Activated naive CD8-positive, alpha-beta T cell treated with anti-CD3 and anti-CD28 coated beads, Interleukin-2, amount 10 ng/mL, durations not matched to agents 7 days and 5 days (primary cell): ENCODE results near the gene TMEM151B. TPM values are rescaled to one million over a fixed set of nuclear protein-coding genes. Genes with fewer than 3 reads are reported as not detected.

ENCODE experiments used
- ATAC-seq: fragments of 150-1000 bp; cut with Tn5 transposase; one replicate; pipeline ENCODE4 v1.10.0; 2021; ENCODE audit warnings: low read depth, moderate library complexity
- POLR2A ChIA-PET: fragments of 350-600 bp; sonication (Branson Sonifier 250); formaldehyde crosslinking; loops from one replicate; lab custom pipeline; 2021; ENCODE audit warnings: antibody characterized with exemption; lab: Charles Lee
- DNase-seq: peaks from one replicate; pipeline ENCODE4 v3.0.0; 2021
- H3K27ac Mint-ChIP-seq: one replicate; pipeline ENCODE4 v1.8.0; 2022; ENCODE audit warnings: mild to moderate bottlenecking, mixed read lengths
- H3K27me3 Mint-ChIP-seq: one replicate; pipeline ENCODE4 v1.8.0; 2022; ENCODE audit warnings: mild to moderate bottlenecking, moderate library complexity, mixed read lengths
- H3K36me3 Mint-ChIP-seq: one replicate; pipeline ENCODE4 v1.8.0; 2021; ENCODE audit warnings: mild to moderate bottlenecking, mixed read lengths
- H3K4me1 Mint-ChIP-seq: one replicate; pipeline ENCODE4 v1.8.0; 2021; ENCODE audit warnings: mixed read lengths
- H3K4me3 Mint-ChIP-seq: one replicate; pipeline ENCODE4 v1.8.0; 2022; ENCODE audit warnings: mild to moderate bottlenecking, moderate library complexity, mixed read lengths
- H3K9me3 Mint-ChIP-seq: one replicate; pipeline ENCODE4 v1.8.0; 2021; ENCODE audit warnings: mixed read lengths
- total RNA-seq, 2 experiments: library from RNA; stranded (reverse); gene quantifications; one replicate each; pipeline ENCODE4 v1.2.3, GENCODE V29; 2021

The TMEM151B gene
- total RNA-seq, 2 experiments from 2014 or later, result not detected

DNA sequence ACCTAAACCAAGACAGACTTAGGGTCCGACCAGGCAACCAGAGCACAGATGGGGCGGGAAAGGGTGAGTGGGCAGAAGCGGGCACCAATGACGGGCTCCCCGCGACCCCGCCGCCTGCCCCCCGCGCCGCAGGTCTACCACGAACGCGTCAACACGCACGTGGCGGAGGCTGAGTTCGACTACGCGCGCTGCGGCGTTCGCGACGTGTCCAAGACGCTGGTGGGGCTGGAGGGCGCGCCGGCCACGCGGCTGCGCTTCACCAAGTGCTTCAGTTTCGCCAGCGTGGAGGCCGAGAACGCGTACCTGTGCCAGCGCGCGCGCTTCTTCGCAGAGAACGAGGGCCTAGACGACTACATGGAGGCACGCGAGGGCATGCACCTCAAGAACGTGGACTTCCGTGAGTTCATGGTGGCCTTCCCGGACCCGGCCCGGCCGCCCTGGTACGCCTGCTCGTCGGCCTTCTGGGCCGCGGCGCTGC, 5.1 kb downstream of the TMEM151B start:
- Mint-ChIP-seq H3K4me3 (no peak overlapping the region), H3K4me1 (peaks cover 4% of the 10 kb centered on the region), H3K27me3 (peaks cover 54% of the 10 kb centered on the region), H3K27ac (no peak overlapping the region), H3K36me3 (no peaks in the 10 kb centered on the region), H3K9me3 (no peaks in the 10 kb centered on the region)
- DNase-seq (no peak), ATAC-seq (no peak)
- POLR2A ChIA-PET, result no interaction called here

DNA sequence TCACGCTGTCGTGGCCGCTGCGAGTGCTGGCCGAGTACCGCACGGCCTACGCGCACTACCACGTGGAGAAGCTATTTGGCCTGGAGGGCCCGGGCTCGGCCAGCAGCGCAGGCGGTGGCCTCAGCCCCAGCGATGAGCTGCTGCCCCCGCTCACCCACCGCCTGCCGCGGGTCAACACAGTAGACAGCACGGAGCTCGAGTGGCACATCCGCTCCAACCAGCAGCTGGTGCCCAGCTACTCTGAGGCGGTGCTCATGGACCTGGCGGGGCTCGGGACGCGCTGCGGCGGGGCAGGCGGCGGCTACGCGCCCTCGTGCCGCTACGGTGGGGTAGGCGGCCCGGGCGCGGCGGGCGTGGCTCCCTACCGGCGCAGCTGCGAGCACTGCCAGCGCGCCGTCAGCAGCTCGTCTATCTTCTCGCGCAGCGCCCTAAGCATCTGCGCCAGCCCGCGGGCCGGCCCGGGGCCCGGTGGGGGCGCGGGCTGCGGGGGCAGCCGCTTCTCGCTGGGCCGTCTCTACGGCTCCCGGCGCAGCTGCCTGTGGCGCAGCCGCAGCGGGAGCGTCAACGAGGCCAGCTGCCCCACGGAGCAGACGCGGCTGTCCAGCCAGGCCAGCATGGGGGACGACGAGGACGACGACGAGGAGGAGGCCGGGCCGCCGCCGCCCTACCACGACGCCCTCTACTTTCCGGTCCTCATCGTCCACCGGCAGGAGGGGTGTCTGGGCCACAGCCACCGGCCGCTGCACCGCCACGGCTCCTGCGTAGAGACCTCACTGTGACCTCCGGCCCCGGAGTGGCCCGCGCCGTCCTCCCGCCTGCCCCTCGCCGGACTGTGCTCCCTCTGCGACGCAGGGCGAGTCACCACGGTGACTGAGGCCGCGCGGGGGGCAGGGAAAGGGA, 5.7 kb downstream of the TMEM151B start:
- POLR2A ChIA-PET, result no interaction called here
- peaks cover 56% of the 10 kb centered on the region for H3K27me3 Mint-ChIP-seq
- no peak overlapping the region for H3K4me3 Mint-ChIP-seq
- no peaks in the 10 kb centered on the region for H3K36me3 Mint-ChIP-seq
- ATAC-seq (peak; percentile 74), DNase-seq (no peak)
- no peaks in the 10 kb centered on the region for H3K9me3 Mint-ChIP-seq
- H3K27ac Mint-ChIP-seq, result no peak overlapping the region
- H3K4me1 Mint-ChIP-seq, result peaks cover 4% of the 10 kb centered on the region

GRCh38 chr6:44276667-44277640, 6.7 kb downstream of the TMEM151B start:
- no peaks in the 10 kb centered on the region for H3K9me3 Mint-ChIP-seq
- ATAC-seq, result no peak
- no peak overlapping the region for H3K27ac Mint-ChIP-seq
- POLR2A ChIA-PET, result no interaction called here
- DNase-seq, result no peak
- no peak overlapping the region for H3K4me3 Mint-ChIP-seq
- H3K4me1 Mint-ChIP-seq, result peaks cover 3% of the 10 kb centered on the region
- no peaks in the 10 kb centered on the region for H3K36me3 Mint-ChIP-seq
- H3K27me3 Mint-ChIP-seq, result peaks cover 47% of the 10 kb centered on the region

DNA sequence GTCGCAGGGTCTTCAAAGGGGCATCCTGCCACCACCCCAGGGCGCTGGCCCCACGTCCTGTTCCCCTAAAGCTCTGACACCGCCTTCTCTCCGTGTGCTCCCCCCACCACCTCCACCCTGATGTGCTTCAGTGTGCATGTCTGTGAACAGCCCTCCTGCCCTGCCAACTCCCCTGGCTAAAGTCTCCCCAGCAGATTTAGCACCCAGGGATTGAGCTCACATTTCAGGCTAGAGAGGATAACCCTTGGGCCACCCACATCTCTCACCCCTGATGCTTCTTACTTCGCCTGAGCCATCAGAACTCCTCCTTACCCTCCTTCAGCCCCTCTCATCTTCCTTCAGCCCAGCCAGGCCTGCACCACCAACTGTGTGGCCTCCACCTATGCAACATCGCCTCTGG, 7.5 kb downstream of the TMEM151B start:
- Mint-ChIP-seq H3K4me1 (no peaks in the 10 kb centered on the region), H3K4me3 (no peak overlapping the region), H3K27me3 (peaks cover 44% of the 10 kb centered on the region), H3K36me3 (no peaks in the 10 kb centered on the region), H3K27ac (no peak overlapping the region), H3K9me3 (no peaks in the 10 kb centered on the region)
- no peak for ATAC-seq
- no peak for DNase-seq
- POLR2A ChIA-PET, result no interaction called here

GRCh38 chr6:44278315-44278714, 8.1 kb downstream of the TMEM151B start:
- POLR2A ChIA-PET, result interaction anchor here (0.6 kb wide), 1 partner anchor 31 kb away, joined by 3 read pairs; no protein-coding TSS in a partner anchor
- Mint-ChIP-seq H3K4me1 (no peaks in the 10 kb centered on the region), H3K4me3 (no peak overlapping the region), H3K36me3 (no peaks in the 10 kb centered on the region), H3K27me3 (peaks cover 42% of the 10 kb centered on the region), H3K9me3 (no peaks in the 10 kb centered on the region), H3K27ac (no peak overlapping the region)
- ATAC-seq (no peak), DNase-seq (no peak)

GRCh38 chr6:44278774-44279697, 8.8 kb downstream of the TMEM151B start:
- no peak for DNase-seq
- POLR2A ChIA-PET, result interaction anchor here (0.6 kb wide), 1 partner anchor 32 kb away, joined by 3 read pairs; no protein-coding TSS in a partner anchor
- no peak for ATAC-seq
- Mint-ChIP-seq H3K9me3 (no peaks in the 10 kb centered on the region), H3K4me3 (no peak overlapping the region), H3K27ac (no peak overlapping the region), H3K36me3 (no peaks in the 10 kb centered on the region), H3K27me3 (peaks cover 40% of the 10 kb centered on the region), H3K4me1 (no peaks in the 10 kb centered on the region)

DNA sequence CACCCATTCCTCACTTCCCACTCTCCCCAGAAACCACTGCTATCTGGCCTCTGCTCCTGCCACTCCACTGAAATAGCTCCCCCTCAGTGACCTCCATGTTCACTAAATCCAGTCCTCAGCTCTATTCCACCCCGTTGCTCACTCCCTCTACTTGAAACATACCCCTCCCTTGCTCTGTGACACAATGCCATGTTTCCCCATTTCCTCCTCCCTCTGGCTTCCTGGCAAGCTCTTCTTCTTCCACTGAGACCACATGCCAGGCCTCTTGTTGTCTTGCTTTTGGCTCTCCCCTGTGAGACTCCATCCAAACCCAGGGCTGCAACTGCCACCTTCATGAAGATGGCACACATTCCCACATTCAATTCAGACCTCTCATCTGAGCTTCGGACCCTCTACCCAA, 13.9 kb downstream of the TMEM151B start:
- Mint-ChIP-seq H3K27ac (no peak overlapping the region), H3K4me1 (no peaks in the 10 kb centered on the region), H3K4me3 (no peak overlapping the region), H3K36me3 (no peaks in the 10 kb centered on the region), H3K9me3 (no peaks in the 10 kb centered on the region), H3K27me3 (peaks cover 43% of the 10 kb centered on the region)
- POLR2A ChIA-PET, result no interaction called here
- no peak for DNase-seq
- no peak for ATAC-seq

GRCh38 chr6:44284867-44285266, 14.6 kb downstream of the TMEM151B start:
- DNase-seq, result no peak
- Mint-ChIP-seq H3K27me3 (peaks cover 46% of the 10 kb centered on the region), H3K9me3 (no peaks in the 10 kb centered on the region), H3K36me3 (no peaks in the 10 kb centered on the region), H3K4me1 (no peaks in the 10 kb centered on the region), H3K27ac (no peak overlapping the region), H3K4me3 (no peak overlapping the region)
- no peak for ATAC-seq
- POLR2A ChIA-PET, result interaction anchor here (0.9 kb wide), 1 partner anchor 10 kb away, joined by 3 read pairs; no protein-coding TSS in a partner anchor

GRCh38 chr6:44285552-44286284, 15.5 kb downstream of the TMEM151B start:
- no peaks in the 10 kb centered on the region for H3K36me3 Mint-ChIP-seq
- no peaks in the 10 kb centered on the region for H3K4me1 Mint-ChIP-seq
- no peaks in the 10 kb centered on the region for H3K9me3 Mint-ChIP-seq
- H3K4me3 Mint-ChIP-seq, result no peak overlapping the region
- no peak overlapping the region for H3K27ac Mint-ChIP-seq
- H3K27me3 Mint-ChIP-seq, result peaks cover 44% of the 10 kb centered on the region
- POLR2A ChIA-PET, result interaction anchor here (0.9 kb wide), 1 partner anchor 9 kb away, joined by 3 read pairs; no protein-coding TSS in a partner anchor
- no peak for ATAC-seq
- no peak for DNase-seq

DNA sequence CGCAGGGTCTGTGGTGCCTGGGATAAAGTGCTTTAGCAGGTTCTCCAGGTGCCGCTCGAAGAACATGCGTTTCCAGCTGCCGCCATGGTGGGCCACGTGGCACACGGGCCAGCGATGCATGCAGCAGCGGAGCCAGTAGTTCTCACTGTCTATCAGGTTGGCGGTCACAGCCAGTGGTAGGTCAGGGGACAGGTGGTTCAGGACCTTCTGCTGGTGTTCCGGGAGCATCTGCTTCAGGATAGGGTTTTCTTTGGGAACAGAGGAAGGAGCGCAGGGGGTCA, 16.0 kb downstream of the TMEM151B start:
- peaks cover 48% of the 10 kb centered on the region for H3K27me3 Mint-ChIP-seq
- no peak for DNase-seq
- H3K4me3 Mint-ChIP-seq, result no peak overlapping the region
- no peak for ATAC-seq
- no peak overlapping the region for H3K27ac Mint-ChIP-seq
- H3K36me3 Mint-ChIP-seq, result no peaks in the 10 kb centered on the region
- POLR2A ChIA-PET, result no interaction called here
- no peaks in the 10 kb centered on the region for H3K9me3 Mint-ChIP-seq
- no peaks in the 10 kb centered on the region for H3K4me1 Mint-ChIP-seq

GRCh38 chr6:44286747-44287146, 16.5 kb downstream of the TMEM151B start:
- Mint-ChIP-seq H3K4me1 (no peaks in the 10 kb centered on the region), H3K27ac (no peak overlapping the region), H3K9me3 (no peaks in the 10 kb centered on the region), H3K27me3 (peaks cover 51% of the 10 kb centered on the region), H3K36me3 (no peaks in the 10 kb centered on the region), H3K4me3 (no peak overlapping the region)
- ATAC-seq (no peak), DNase-seq (no peak)
- POLR2A ChIA-PET, result no interaction called here

DNA sequence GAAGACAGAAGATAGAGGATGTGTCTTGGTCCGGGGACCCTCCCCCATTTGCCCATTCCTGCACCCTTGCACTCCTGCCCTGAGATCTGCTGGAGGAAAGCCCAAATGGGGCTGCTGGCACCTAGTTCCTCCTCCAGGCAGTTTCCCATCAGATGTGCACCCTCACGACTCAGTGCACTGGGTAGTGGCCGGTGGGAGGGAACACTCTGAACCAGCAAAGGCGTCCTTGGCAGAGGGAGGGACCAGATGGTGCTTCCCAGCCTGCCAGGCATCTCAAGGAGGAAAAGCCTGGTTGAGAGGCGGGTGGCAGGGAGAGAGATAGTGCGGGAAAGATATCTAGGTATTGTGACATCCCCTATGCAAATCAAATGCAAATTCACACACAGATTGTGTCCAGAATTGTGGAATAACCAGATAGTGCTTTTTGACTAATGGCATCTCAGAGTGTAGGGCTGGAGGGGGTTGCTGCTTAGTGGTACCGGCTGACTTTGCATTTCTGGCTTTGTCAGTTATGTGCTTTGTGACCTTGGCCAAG, 19.5 kb downstream of the TMEM151B start:
- no peak overlapping the region for H3K4me3 Mint-ChIP-seq
- no peak overlapping the region for H3K27ac Mint-ChIP-seq
- no peaks in the 10 kb centered on the region for H3K36me3 Mint-ChIP-seq
- H3K27me3 Mint-ChIP-seq, result peaks cover 56% of the 10 kb centered on the region
- ATAC-seq (no peak), DNase-seq (no peak)
- POLR2A ChIA-PET, result no interaction called here
- no peaks in the 10 kb centered on the region for H3K4me1 Mint-ChIP-seq
- H3K9me3 Mint-ChIP-seq, result no peaks in the 10 kb centered on the region
